Pancreas (tissue), 10 donors: ENCODE data around the gene PSMB10. TPM values are rescaled to one million over a fixed set of nuclear protein-coding genes. Genes with fewer than 3 reads are reported as not detected.
"Not testable (repeated sequence)": the region's sequence is repeated elsewhere in the genome, so short reads cannot be mapped to it uniquely, and the experiment has no call there.

ENCODE experiments used
- ATAC-seq, 4 donors: fragments of 200-7000 bp; cut with Tn5 transposase; one replicate each; pipeline versions ENCODE4 v1.8.0 to v1.9.1; 2020; ENCODE audit warnings: mild to moderate bottlenecking in 4 of 4, moderate library complexity in 4 of 4
- DNase-seq, 6 donors: peaks; one replicate each; pipeline ENCODE4 v3.0.0-alpha.2; 2020
- FAIRE-seq: peaks from 2 replicates; lab custom pipeline; 2012; peaks lifted over from hg19 to GRCh38; lab: Jason Lieb, UNC
- H3K27ac ChIP-seq, 4 donors: fragments of 200-600 bp; sonication (generic); 1 replicate in 3 of 4; 2 replicates in 1 of 4; pipeline versions ENCODE4 v1.5.0 to v1.8.0; 2020
- H3K27me3 ChIP-seq, 4 donors: fragments of 200-600 bp; one replicate each; pipeline ENCODE4 v1.8.0; 2021
- H3K36me3 ChIP-seq, 3 donors: fragments of 200-600 bp; sonication (generic) in 1 of 3; one replicate each; pipeline versions ENCODE4 v1.5.0 to v1.8.0; 2020 to 2021
- H3K4me1 ChIP-seq, 3 donors: fragments of 200-600 bp; one replicate each; pipeline ENCODE4 v1.8.0; 2021
- H3K4me3 ChIP-seq, 4 donors: fragments of 200-600 bp; sonication (generic) in 2 of 4; one replicate each; pipeline versions ENCODE4 v1.5.0 to v1.8.0; 2020 to 2021
- H3K9me3 ChIP-seq, 4 donors: fragments of 200-600 bp; one replicate each; pipeline ENCODE4 v1.8.0; 2021
- WGBS, 2 donors: extraction: QIAGEN DNeasy Blood & Tissue Kit; methylation state at CpG; one replicate each; pipeline ENCODE4 v1.1.7; 2013; 5-methylcytosine and 5-hydroxymethylcytosine counted together
- intact Hi-C, 3 donors: fragments of 100-400 bp; cut with DNase I; formaldehyde crosslinking; loops; one replicate each; pipeline versions ENCODE4 v1.11.1 to v1.14.2; 2022
- polyA plus RNA-seq, 2 donors: library from polyadenylated mRNA; stranded (reverse); fragments of 200-250 nt; gene quantifications; one replicate each; pipeline ENCODE4 v1.2.3, GENCODE V29; 2013
- total RNA-seq, 6 donors: library from RNA; stranded (reverse); fragmentation: NEBNext Ultra II Directional in 4 of 6; extraction: Animal tissue kit (Norgen Biotek cat#: 25700) in 4 of 6; gene quantifications; one replicate each; pipeline versions ENCODE4 v1.2.1 to v1.2.4, GENCODE V29; 2021 to 2023
- TF ChIP-seq, protein P1 (sequence below), 4 donors: fragments of 200-600 bp; sonication (generic) in 3 of 4; IDR thresholded peaks; one replicate each; pipeline versions ENCODE4 v1.5.0 to v1.8.0; 2021; ENCODE audit warnings: antibody characterized with exemption in 4 of 4
- donor health status: healthy with polysubstance abuse.
- donor health status: DM: no; HTN: no; CAD: no; lungs with moderate emphysema.
- donor health status: DM: no; HTN: no; CAD: no.
- donor health status: control.
- donor health status: control.
- donor health status: Bipolar disorder and iron deficiency.
- donor health status: DM: yes; HTN: yes; CAD: no.
- donor health status: DM: no; HTN: no; CAD: no.
- donor health status: DM: no; HTN: no; CAD: no.
- donor health status: DM: yes; HTN: yes; CAD: no.

The PSMB10 gene
- total and polyA plus RNA-seq, 8 donors = 40.0 to 195 (median 53.3) TPM

DNA sequence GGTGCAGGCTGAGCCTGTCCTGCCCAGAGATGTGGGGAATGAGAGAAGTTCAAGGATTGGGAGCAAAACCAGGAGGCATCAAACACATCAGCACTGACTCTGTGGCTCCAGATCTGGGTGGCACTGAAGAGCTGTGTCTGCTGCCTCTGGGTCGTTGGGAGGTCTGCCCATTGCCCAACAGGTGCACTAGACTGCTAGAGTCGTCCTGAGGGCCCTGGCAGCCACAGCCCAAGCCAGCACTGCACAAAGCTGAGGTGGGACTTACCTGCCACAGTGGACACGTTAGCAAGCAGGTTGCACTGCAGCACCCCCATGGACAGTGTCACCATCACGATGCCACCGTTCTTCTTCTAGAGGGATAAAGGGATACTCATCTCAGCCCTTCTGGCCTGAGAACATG is 40.4 kb upstream of the PSMB10 start:
- 43 to 56% methylated on average over 5 of the region's 5 CpGs for WGBS, 2 donors
- no peaks in the 10 kb centered on the region for H3K9me3 ChIP-seq
- H3K27ac ChIP-seq = no peak overlapping the region
- intact Hi-C loops = no loop called here
- FAIRE-seq (no peak), ATAC-seq (no peak), DNase-seq (no peak)
- no peaks in the 10 kb centered on the region for H3K27me3 ChIP-seq
- no peaks in the 10 kb centered on the region for H3K4me1 ChIP-seq
- H3K4me3 ChIP-seq = no peak overlapping the region
- no peaks in the 10 kb centered on the region for H3K36me3 ChIP-seq
- TF ChIP-seq, protein P1, sequence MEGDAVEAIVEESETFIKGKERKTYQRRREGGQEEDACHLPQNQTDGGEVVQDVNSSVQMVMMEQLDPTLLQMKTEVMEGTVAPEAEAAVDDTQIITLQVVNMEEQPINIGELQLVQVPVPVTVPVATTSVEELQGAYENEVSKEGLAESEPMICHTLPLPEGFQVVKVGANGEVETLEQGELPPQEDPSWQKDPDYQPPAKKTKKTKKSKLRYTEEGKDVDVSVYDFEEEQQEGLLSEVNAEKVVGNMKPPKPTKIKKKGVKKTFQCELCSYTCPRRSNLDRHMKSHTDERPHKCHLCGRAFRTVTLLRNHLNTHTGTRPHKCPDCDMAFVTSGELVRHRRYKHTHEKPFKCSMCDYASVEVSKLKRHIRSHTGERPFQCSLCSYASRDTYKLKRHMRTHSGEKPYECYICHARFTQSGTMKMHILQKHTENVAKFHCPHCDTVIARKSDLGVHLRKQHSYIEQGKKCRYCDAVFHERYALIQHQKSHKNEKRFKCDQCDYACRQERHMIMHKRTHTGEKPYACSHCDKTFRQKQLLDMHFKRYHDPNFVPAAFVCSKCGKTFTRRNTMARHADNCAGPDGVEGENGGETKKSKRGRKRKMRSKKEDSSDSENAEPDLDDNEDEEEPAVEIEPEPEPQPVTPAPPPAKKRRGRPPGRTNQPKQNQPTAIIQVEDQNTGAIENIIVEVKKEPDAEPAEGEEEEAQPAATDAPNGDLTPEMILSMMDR (IDR thresholded peaks at IDR 0.05) = no peak

DNA sequence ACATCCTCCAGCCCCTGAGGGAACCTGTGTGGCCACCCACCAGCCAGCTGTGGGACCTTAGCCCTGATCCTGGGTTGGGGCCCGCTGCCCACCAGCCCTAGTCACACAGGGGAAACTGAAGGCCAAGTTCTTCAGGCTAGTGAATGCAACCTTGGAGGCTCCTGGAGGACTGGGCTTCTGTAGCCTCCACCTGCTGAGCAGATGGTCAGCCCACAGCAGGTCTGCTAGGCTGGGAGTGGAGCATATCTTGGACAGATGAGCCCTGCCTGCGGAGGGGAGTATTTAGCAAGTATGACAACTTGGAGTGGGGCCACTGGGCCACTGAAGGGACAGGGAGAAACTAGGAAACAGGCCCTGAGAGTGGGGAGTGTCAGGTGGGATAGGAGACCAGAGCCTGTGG is 39.6 kb upstream of the PSMB10 start:
- intact Hi-C loops = no loop called here
- no peak overlapping the region for H3K4me3 ChIP-seq
- WGBS, 2 donors = 92 to 94% methylated on average over 2 of the region's 2 CpGs
- ATAC-seq = no peak
- TF ChIP-seq, protein P1 (IDR thresholded peaks at IDR 0.05) = no peak
- FAIRE-seq = no peak
- H3K27ac ChIP-seq = no peak overlapping the region
- no peak for DNase-seq
- H3K4me1 ChIP-seq = no peaks in the 10 kb centered on the region
- H3K27me3 ChIP-seq = no peaks in the 10 kb centered on the region
- no peaks in the 10 kb centered on the region for H3K36me3 ChIP-seq
- H3K9me3 ChIP-seq = no peaks in the 10 kb centered on the region

DNA sequence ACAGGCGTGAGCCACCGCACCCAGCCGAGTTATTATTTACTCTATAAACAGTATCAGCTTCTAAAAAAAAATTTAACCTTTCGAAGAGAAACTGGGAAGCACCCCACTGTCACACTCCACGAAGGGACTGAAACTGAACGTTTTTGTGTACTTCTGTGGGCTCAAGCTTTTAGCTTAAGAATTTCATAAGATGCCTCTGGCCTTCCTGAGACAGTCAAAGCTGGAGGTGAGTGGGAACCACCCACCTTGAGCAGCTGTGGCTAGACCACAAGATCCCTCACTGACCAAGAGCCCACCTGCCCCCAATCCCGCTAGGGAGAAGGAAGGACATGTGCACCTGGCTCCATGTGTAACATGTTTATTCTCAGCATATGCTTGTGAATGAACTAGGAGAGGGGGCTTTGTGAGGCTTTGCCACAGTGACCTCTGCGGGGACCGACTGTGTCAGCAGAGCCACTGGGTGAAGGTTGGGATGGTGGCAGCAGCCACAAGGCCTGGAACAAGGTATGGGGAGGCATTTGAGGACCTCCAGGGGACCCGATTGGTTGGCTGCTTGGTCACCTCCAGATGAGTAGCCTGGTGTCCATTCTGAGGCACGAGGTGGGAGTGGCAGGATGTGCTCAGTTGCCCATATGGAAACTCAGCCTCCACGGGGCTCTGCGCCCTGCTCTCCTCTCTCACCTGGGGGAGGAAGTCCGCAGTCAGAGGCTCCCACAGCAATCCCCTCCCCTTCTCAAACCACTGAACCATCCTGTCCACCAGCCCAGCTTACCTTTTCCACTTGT is 38.9 kb upstream of the PSMB10 start:
- no peak for FAIRE-seq
- Histone ChIP-seq H3K4me1 (no peaks in the 10 kb centered on the region), H3K4me3 (no peak overlapping the region), H3K36me3 (no peaks in the 10 kb centered on the region), H3K9me3 (no peaks in the 10 kb centered on the region), H3K27me3 (no peaks in the 10 kb centered on the region), H3K27ac (no peak overlapping the region)
- WGBS, 2 donors = 58 to 59% methylated on average over 14 of the region's 14 CpGs
- intact Hi-C loops = no loop called here
- DNase-seq = no peak
- no peak for ATAC-seq
- TF ChIP-seq, protein P1 (IDR thresholded peaks at IDR 0.05) = no peak

DNA sequence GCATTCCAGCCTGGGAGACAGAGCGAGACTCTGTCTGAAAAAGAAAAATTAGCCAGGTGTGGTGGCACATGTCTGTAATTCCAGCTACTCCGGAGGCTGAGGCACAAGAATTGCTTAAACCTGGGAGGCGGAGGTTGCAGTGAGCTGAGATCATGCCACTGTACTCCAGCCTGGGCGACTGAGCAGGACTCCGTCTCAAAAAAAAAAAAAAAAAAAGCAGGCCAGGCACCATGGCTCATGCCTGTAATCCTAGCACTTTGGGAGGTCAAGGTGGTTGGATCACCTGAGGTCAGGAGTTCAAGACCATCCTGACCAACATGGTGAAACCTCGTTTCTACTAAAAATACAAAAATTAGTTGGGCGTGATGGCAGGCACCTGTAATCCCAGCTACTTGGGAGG is 35.6 kb upstream of the PSMB10 start:
- FAIRE-seq, H3K4me3 ChIP-seq, H3K4me1 ChIP-seq, H3K27me3 ChIP-seq, H3K27ac ChIP-seq, intact Hi-C loops, H3K36me3 ChIP-seq, DNase-seq, H3K9me3 ChIP-seq, ATAC-seq: not testable (repeated sequence)
- 83 to 84% methylated on average over 7 of the region's 7 CpGs for WGBS, 2 donors

DNA sequence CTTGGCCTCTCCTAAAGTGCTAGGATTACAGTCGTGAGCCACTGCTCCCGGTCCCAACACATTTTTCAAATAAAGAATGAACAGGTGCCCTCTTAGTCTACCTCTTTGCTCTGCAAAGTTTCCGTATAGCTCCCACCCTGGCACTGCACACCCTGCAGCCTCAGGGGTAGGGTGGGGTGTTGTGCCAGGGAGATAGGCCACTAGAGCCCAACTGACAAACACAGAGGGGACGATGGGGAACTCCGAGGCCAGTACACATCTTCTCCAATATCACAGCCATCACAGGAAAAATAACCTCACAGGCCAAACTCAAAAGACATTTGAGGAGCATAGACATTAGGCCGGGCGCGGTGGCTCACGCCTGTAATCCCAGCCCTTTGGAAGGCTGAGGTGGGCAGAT is 34.5 kb upstream of the PSMB10 start:
- TF ChIP-seq, protein P1 (IDR thresholded peaks at IDR 0.05) = no peak
- Histone ChIP-seq H3K4me1 (peaks cover 6 to 13% (median 12%) of the 10 kb centered on the region in 3 donors), H3K9me3 (no peaks in the 10 kb centered on the region), H3K27me3 (no peaks in the 10 kb centered on the region), H3K27ac (no peak overlapping the region), H3K36me3 (no peaks in the 10 kb centered on the region), H3K4me3 (no peak overlapping the region)
- ATAC-seq (no peak), DNase-seq (no peak), FAIRE-seq (no peak)
- intact Hi-C loops = no loop called here
- WGBS, 2 donors = 92 to 93% methylated on average over 9 of the region's 9 CpGs
